NCI-H187 treated with DMSO at 0.1 percent for 48 hours (cell line): Measurements from ENCODE around the gene PDXP.

ENCODE experiments used
- DNase-seq: peaks from one replicate; lab custom pipeline; 2025; lab: John Stamatoyannopoulos, UW

PDXP gene

DNA sequence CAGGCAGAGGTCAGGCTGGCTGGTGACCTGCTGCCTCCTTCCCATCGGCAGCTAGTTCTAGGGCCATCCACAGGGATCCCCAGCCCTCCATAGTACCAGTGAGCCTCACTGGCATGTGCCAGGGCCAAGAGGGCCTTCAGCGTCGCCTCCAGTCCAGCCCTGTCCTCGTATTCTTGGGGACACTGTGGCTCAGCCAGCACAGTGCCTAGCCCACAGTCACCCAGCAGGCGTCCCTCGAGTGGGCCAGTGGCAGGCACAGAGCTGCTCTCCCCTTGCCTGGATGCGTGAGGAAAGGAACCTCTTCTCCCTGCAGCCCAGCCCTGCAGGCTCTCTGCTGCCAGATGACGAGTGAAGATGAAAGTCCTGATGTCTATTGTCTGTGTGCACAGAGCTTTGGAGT, 29.7 kb upstream of the PDXP start:
- DNase-seq, result no peak

DNA sequence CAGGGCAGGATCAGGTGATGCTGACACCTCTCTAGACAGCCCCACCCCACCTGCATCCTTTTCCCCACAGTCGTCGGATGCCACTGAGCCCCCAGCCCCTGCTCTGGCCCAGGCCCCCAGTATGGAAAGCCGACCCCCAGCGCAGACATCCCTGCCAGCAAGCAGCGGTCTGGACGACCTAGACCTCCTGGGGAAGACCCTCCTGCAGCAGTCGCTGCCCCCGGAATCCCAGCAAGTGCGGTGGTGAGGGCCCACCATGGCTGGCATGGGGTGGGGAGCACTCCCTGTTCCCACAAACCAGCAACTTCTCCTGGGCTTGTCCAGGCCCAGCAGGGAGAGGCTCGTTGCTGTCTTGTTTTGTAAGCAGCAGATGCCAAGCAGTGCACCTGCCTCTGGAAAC, 28.6 kb upstream of the PDXP start:
- no peak for DNase-seq

DNA sequence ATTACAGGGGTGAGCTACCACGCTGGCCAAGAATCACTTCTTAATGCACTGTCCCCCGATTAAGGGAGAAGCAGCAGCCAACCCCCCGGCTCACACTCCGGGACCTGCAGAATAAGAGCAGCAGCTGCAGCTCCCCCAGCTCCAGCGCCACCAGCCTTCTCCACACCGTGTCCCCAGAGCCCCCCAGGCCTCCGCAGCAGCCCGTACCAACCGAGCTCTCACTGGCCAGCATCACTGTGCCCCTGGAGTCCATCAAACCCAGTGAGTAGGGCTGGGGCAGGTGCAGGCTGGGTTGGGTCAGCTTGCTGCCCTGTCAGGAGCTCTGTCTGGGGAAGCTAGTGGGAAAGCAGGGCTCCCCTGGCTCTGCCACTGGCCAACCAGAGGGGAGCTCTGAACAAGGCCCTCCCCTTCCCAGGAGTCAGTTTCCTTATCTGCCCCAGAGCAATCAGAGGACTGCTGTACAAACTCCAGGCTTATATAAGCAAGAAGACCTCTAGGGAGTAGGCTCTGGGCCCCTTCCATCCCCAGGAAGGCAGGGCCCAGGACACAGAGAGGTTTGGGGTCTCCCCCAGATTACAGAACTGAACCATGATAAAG, 27.6 kb upstream of the PDXP start:
- no peak for DNase-seq

DNA sequence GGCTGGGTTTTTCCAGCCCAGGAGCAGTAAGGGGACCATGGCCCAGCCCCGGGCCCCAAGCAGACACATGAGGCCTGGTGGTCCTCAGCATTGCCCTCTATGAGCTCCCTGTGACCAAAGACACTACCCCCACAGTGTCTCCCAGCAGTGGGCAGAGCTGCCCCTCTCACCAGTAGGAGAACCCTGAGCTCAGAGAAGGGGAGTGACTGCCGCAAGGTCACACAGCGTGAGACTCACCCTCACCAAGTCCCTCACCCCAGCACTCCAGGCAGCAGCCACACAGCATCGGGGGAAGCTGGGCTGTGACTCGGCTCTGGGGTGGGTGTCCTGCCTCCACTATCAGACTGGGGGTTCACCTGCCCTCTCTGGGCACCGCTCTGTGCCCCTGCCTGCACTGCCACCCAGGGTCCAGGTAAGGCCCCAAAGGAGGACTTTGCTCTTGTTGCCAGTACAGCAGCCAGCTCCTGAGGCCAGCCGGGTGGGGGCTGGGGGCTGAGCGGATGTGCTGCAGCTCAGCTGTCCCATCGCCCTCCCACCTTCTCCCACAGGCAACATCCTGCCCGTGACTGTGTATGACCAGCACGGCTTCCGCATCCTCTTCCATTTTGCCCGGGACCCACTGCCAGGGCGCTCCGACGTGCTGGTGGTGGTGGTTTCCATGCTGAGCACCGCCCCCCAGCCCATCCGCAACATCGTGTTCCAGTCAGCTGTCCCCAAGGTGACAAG, 26.9 kb upstream of the PDXP start:
- no peak for DNase-seq

DNA sequence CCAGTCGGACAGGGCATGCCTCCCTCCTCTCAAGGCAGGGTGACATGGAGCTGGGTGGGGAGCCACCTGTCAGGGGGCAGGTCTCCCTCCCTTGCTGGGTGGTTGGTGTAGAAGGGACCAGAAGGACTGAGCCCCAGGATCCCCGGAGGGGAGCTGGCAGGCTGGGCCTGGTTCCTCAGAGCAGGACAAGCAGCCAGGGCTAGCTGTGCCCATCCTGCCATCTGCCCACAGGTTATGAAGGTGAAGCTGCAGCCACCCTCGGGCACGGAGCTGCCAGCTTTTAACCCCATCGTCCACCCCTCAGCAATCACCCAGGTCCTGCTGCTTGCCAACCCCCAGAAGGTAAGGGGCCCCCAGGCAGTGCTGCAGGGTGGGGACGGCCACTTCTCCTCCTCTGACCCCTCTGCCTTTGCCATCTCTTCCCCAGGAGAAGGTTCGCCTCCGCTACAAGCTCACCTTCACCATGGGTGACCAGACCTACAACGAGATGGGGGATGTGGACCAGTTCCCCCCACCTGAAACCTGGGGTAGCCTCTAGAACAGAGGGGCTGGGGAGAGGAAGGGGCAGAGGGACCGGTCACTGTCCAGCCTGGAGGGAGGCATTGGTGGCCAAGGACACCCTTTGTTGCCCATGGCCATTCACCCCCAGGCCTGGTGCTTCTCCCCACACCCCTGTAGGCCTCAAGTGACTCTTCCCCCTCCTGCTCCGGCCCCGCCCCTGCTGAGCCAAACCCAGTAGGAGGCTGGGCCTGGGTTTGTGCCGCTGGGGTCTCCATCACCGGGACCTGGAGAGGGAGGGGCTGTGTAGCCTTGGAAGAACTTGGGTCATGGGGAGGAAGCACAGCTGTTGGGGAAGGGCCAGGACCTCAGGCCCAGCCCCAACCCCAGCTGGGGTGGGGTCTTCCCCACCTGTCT, 26.1 kb upstream of the PDXP start:
- DNase-seq, result no peak

DNA sequence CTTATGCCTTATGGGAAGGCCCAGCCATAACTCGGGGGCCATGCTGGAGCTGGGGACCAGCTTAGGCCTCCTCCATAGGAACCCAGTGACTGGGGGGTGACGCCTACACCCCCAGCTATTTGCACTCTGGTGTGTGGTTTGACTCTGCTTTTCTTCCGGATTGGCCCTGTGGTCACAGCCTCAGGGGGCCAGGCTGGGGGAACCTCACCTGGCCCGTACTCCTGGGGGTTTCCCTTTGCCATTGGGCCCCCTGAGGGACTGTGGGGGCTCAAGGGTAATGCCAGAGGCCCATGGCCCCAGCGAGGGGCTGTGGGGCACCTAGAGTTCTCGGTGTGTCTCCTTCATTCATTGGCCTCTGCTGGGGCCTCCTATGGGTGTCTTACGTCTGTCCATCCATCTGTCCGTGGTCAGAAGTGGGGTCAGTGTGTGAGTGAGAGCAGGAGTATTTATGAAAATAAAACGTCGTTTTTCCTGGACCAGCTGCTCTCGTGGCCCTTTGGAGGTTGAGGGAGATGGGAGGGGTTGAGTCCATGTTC, 25.4 kb upstream of the PDXP start:
- no peak for DNase-seq

DNA sequence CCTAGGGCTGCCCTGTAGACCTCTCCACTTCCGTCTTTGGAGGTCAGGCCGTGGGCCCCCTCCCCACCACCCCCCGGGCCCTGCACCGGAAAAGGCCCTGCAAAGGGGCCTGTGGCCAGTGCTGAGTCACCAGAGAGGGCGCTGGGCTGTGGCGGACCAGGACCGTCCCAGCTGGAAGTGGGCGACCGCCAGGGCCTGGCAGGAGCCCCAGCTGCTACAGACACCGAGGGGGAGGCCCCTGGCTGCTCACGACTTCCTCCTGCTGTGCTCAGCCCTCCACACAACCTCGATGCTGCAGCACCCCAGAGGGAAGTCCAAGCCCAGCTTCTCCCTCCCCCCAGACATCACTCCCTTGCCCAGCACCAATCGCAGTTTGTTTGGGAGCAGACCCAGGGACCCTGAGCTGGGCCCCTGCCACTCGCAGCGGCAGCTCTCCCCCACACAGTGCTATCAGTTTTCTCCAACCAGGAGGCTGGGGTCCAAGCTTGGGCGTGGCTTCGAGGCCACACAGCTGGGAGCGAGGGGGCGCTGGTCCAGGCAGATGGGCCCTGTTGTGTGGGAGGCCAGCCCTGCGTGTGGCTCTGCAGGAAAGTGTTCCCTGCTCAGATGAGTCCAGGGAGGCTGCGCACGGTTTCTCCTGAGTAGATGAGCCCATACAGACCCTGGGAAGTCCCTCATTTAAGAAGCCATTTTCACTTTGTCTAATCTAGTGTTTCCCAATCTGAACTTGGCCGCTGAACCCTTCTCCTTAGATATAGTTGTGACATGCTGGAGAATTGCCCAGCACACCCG, 24.7 kb upstream of the PDXP start:
- no peak for DNase-seq

DNA sequence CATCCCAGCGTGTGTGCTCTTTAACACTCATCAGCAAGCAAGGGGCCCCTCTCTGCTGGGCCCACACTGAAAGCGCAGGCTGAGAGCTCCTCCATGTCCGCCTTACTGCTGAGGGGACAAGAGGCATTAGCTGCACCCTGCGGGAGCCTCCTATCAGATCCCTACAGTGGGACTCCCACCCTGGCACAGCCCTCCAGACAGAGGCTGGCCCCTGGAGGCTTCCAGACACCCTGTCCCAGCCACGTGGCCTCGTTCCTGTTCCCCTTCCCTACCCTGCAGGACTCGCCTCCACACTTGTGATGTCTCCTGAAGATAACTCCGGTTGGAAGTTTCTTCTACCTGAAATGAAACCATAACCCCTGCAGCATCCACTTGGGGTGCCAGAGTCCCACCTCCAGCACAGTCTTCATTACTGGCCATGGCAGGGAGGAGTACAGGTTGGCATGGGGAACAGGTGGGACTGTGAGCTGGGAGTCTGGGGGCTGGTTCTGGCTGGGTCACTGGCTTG, 24.1 kb upstream of the PDXP start:
- no peak for DNase-seq

DNA sequence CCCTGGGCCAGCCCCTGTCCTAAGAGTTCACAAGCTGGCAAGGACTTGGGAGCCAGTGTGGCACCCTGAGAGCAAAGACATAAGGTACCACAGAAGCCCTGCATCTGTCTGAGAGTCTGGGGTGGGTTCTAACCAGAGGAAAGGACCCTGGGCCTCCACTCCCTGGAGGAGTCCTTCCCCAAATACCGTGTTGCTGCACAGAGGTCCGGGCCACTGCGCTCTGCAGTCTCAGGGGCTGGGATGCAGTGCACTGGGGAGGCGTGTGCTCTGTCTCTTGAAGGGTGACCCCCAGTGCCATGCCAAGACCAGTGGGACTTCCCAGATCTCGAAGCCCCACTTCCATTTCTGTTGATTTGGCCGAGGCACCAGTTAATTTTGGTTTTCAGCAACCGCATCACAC, 23.4 kb upstream of the PDXP start:
- DNase-seq, result no peak

DNA sequence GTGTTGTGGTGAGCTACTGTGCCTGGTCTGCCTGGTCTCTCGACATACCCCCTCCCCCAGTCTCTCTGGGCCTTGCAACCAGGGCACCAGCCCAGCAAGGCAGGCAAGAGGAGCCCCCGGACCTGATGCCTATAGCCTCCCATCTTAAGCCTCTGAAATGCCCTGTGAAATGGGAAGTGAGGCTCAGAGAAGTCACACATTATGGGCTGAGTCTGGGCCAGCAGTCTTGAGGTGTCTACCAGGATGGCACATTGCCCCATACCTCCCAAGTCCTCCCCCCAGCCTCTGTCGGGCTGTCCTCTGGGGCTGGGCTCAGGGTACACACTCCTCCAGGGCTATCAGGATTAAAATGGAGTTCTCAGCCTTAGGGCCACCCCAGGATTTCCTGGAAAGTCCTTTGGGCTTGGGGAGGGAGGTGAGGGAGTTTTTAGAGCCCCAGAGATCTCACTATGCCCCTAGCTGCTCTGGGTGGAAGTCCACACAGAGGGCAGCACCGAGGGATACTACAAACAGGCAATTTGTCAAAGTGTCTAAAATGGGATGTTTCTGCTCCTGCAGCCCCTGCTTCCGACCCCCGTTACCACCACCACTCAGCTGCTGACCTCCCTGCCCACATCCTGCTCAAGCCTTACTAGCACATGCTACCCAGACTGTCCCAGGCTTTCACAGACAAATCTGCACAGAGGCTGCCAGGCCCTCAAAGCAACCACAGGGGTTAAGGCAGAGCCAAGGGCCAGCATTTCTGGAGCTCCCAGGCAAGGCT, 22.2 kb upstream of the PDXP start:
- no peak for DNase-seq

DNA sequence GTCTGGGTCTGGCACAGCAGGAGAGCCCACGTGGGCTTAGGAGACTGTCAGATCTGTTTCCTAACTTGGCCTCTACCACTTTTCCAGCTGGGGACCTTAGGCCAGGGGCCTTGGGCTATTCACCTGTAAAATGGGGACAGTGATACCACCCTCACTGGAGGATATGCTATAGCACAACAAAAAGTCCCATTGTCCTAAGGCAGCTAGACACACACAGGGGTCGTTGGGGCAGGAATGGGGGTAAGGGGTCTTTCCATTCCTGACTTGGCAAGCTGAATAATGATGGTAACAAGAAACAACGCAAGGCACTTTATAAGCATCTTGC, 21.6 kb upstream of the PDXP start:
- no peak for DNase-seq

DNA sequence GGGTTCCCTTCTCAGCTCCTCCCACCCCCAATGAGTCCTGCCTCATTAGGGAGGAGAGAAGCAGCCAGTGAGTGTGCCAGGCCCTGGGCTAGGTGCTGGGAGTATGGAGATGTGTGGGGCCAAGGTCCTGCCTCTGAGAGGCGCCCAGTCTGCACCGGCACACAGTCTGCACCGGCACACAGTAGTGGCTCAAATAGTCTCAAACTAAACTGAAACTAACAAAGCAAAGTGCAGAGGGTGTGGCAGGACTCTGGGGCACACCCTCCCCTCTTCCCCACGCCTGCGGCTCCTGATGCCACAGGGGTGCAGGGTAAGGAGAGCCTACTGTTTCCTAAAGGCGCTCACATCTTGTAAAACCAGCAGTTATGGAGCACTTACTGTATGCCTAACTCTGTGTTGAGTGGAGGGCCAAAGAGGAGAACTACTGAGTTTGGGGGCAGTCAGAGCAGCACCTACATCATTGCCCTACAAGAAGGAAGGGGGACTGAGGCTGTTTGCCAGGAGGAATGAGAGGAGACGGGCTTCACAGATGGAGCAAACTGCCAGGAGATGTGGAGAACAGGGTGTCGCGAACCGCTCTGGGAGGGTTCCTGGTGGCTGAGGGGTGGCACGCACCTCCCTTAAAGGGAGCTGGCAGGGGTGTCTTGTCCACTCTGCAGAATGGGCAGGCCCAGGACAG, 20.0 kb upstream of the PDXP start:
- DNase-seq, result no peak

DNA sequence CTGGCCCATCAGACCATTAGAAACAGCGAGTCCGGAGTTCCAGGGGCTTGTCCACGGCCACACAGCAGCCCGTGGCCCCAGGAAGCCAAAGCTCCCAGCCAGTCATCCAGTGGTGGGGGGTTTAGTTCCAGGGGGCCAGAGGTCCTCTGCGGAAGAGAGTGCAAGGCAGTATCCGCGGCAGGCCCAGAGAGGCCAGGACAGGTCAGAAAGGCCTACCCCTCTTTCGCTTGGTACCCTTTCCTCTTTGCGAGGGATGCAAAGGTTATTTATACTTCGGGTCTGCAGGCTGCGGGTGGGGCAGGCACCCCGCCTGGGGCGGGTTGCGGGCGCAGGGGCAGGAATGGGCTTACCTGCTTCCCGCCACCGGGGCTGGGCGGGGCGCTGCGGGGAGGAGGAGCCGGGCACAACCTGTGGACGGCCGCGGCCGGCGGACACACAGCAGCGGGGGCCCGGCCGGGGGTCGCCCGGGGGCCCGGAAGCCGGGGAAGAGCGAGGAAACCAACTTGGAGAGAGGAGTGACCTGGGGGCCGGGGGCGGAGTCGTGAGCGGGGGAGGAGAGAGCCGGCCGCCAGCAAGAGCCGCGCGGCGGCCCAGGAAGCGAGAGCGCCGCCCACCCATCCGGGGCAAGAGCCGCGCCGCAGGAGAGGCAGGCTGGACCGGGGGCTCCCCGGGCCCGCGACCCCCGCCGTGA, 19.3 kb upstream of the PDXP start, which contains the start of gene SH3BP1:
Gene SH3BP1 (plus strand): TSS at position 600 of the 691 bp plus-strand sequence. CDS start 119 bp downstream, outside the sequence.
- DNase-seq, result no peak

DNA sequence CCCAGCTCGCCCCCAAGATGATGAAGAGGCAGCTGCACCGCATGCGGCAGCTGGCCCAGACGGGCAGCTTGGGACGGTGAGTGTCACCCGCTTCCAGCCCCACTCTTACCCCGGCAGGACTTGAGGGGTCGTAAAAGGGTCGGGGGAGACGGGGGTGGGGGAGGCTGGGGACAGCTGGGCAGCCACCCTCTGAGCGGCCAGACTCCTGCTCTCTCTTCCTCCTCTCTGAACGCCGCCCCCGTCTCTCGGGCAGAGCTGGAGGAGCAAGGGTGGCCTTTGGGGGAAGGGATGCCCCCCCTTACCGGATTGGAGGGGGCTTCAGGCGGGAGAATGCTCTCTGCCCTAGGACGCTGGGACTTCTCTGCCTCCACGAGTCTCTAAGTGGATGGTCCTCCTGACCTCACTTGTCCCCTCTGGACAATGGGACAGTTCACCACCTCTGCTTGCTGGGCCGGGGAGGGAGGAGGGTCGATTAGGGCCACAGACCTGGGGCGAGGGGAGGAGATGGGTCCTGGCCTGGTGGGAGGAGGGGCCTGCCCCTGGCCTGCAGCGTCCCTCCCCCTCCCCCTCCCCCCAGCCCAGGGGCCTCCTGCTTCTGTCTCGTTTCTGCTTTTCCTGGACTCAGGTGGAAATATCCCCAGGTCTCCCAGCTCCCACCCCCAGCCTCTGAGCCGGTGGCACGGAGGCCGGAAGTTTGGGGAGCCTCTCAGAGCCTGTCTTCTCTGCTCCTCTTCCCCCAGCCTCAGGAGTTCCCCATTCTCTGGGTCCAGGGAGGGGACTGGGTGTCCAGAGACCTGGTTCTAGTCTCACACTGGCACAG, 18.5 kb upstream of the PDXP start:
- no peak for DNase-seq

DNA sequence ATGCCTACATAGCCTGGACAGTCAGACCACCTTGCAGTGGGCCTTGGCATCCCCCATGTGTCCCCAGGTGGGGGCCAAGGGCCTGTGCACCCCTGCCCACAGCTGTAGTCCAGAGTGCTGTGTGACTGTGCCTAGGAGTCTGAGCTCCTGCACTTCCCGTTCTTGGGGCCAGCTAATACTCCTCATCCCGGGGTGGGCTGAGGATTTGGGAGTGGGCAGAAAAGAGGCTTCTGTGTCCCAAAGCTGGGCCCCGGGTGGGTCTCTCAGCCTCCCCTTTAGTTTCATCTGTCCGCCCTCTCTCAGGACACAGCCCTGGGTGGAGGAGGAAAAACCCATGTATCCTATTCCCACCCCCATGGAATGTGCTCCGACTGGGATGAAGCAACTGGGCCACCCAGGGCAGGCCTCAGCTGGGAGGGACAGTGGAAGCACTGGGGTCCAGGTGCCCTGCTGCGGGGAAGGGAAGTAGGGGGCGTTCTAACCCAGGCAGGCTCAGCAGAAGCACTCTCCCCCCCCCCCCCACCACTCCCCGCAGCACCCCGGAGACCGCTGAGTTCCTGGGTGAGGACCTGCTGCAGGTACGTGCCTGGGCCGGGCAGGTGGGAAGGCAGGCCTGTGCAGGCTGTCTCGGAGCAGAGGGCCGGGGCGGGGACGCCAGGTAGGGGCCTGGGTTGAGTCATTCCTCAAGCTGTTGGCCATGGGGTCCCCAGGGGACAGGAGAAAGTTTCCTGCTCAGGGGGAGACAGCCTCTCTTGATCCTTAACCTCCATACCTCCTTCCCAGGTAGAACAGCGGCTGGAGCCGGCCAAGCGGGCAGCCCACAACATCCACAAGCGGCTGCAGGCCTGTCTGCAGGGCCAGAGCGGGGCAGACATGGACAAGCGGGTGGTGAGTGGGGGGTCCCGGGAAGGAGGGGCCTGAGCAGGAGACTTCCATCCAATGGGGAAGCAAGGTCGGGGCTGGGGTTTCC, 17.6 kb upstream of the PDXP start:
- DNase-seq, result no peak

DNA sequence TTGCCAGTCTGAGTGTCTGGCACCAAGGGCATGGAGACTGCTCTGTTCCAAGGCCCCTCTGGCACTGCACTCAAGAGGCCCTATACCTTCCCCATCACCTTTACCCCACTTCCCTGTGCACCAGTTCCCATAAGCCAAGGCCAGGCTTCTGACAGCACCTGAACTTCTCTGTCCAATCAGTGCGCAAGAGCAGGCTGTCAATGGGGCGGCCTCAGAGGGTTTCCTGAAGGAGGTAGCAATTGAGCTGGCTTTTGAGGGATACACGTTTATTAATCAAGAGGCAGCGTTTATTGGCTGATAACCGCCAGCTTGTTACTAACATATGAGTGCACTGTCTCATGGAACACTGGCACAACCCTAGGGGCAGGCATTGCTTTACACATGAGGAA, 17.0 kb upstream of the PDXP start:
- no peak for DNase-seq

DNA sequence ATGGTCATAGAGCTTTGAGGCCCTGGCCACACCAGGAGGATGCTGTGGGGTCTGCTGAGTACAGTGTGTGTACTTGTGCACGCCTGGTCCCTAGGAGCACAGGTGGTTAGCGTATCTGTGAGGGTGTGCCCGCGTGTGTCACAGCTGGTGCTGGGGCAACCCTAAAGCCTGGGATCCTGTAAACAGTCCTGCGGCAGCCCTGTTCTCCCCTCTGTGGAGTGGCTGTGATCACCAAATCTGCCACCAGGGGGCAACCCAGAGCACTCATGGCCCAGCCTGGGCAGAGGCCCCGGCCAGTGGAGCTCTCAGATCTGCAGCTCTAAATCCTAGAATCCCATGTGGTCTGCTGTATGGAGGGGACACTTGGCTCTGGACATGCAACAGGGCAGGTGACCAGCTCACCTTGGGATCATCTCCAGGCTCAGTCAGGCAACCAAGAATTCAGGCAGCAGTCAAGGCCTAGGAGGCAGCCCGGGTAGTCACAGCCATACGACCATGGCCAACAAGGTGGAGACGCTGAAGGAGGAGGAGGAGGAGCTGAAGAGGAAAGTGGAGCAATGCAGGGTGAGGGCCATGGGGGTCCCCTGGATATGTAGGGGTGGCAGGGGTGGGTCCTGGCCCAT, 15.2 kb upstream of the PDXP start:
- no peak for DNase-seq
